ENCODE data around the gene PLCG2. TPM values are rescaled to one million over a fixed set of nuclear protein-coding genes. Genes with fewer than 3 reads are reported as not detected.

The PLCG2 gene
- total RNA-seq, 1 experiment from 2014 or later, result 14.4 TPM

GRCh38 chr16:81782236-81782635 lies 3.1 kb downstream of the PLCG2 start:
- H3K4me3 Mint-ChIP-seq (ENCODE audit: unreplicated experiment), result no peak overlapping the region
- intact Hi-C loops (cut with micrococcal nuclease; ENCODE audit: unreplicated experiment), result no loop called here
- Histone ChIP-seq H3K4me1 (peaks cover 12% of the 10 kb centered on the region), H3K27me3 (replicated peaks; ENCODE audit: control insufficient read depth, insufficient read depth, low read length) (0 out of 2 replicates have a peak, but pooled peaks cover 1% of the 10 kb centered on the region), H3K9me3 (no peaks in the 10 kb centered on the region), H3K36me3 (ENCODE audit: control insufficient read depth, insufficient read depth, low read length) (no peaks in the 10 kb centered on the region), H3K4me3 (ENCODE audit: low read depth, low read length) (no peak overlapping the region)
- H3K27me3 Mint-ChIP-seq (ENCODE audit: insufficient read depth, unreplicated experiment), result peaks cover 6% of the 10 kb centered on the region
- DNase-seq, result no peak
- BruUV-seq (replicated peaks), result no TSS peak
- ChIA-PET POLR2A (no interaction called here), CTCF (no interaction called here)
- peaks cover 21% of the 10 kb centered on the region for H3K4me1 Mint-ChIP-seq (ENCODE audit: low read depth, unreplicated experiment)
- H3K9me3 Mint-ChIP-seq (ENCODE audit: unreplicated experiment), result no peaks in the 10 kb centered on the region
- peaks cover 5% of the 10 kb centered on the region for H3K36me3 Mint-ChIP-seq (ENCODE audit: insufficient read depth, unreplicated experiment)
- H3K27ac Mint-ChIP-seq (ENCODE audit: unreplicated experiment), result no peak overlapping the region
- TF ChIP-seq CTCF (IDR thresholded peaks at IDR 0.05; ENCODE audit: insufficient read depth in 1 of 2, low read depth in 1 of 2, low read length in 1 of 2, severe bottlenecking in 1 of 2, unreplicated experiment in 1 of 2), result no peak

- ChIA-PET CTCF (no interaction called here), POLR2A (no interaction called here)
- no peaks in the 10 kb centered on the region for H3K9me3 ChIP-seq
- no peaks in the 10 kb centered on the region for H3K27me3 ChIP-seq (replicated peaks; ENCODE audit: control insufficient read depth, insufficient read depth, low read length)
- Mint-ChIP-seq H3K27me3 (ENCODE audit: insufficient read depth, unreplicated experiment) (peaks cover 6% of the 10 kb centered on the region), H3K36me3 (ENCODE audit: insufficient read depth, unreplicated experiment) (peaks cover 5% of the 10 kb centered on the region), H3K27ac (ENCODE audit: unreplicated experiment) (no peak overlapping the region), H3K4me3 (ENCODE audit: unreplicated experiment) (no peak overlapping the region), H3K4me1 (ENCODE audit: low read depth, unreplicated experiment) (peaks cover 16% of the 10 kb centered on the region), H3K9me3 (ENCODE audit: unreplicated experiment) (no peaks in the 10 kb centered on the region)
- intact Hi-C loops (cut with micrococcal nuclease; ENCODE audit: unreplicated experiment), result no loop called here
- H3K36me3 ChIP-seq (ENCODE audit: control insufficient read depth, insufficient read depth, low read length), result no peaks in the 10 kb centered on the region
- no peak overlapping the region for H3K4me3 ChIP-seq (ENCODE audit: low read depth, low read length)
- no peak for DNase-seq
- H3K4me1 ChIP-seq, result peaks cover 9% of the 10 kb centered on the region
- no TSS peak for BruUV-seq (replicated peaks)
- no peak for TF ChIP-seq CTCF (IDR thresholded peaks at IDR 0.05; ENCODE audit: insufficient read depth in 1 of 2, low read depth in 1 of 2, low read length in 1 of 2, severe bottlenecking in 1 of 2, unreplicated experiment in 1 of 2)
Measured at GRCh38 chr16:81784072-81784795, 5.1 kb downstream of the PLCG2 start.

- peaks cover 10% of the 10 kb centered on the region for H3K4me1 Mint-ChIP-seq (ENCODE audit: low read depth, unreplicated experiment)
- ChIA-PET POLR2A (no interaction called here), CTCF (no interaction called here)
- no TSS peak for BruUV-seq (replicated peaks)
- H3K36me3 Mint-ChIP-seq (ENCODE audit: insufficient read depth, unreplicated experiment), result peaks cover 5% of the 10 kb centered on the region
- DNase-seq, result no peak
- H3K9me3 Mint-ChIP-seq (ENCODE audit: unreplicated experiment), result no peaks in the 10 kb centered on the region
- Histone ChIP-seq H3K27me3 (replicated peaks; ENCODE audit: control insufficient read depth, insufficient read depth, low read length) (no peaks in the 10 kb centered on the region), H3K9me3 (no peaks in the 10 kb centered on the region), H3K4me3 (ENCODE audit: low read depth, low read length) (no peak overlapping the region), H3K4me1 (peaks cover 9% of the 10 kb centered on the region), H3K36me3 (ENCODE audit: control insufficient read depth, insufficient read depth, low read length) (no peaks in the 10 kb centered on the region)
- intact Hi-C loops (cut with micrococcal nuclease; ENCODE audit: unreplicated experiment), result no loop called here
- no peak overlapping the region for H3K27ac Mint-ChIP-seq (ENCODE audit: unreplicated experiment)
- H3K4me3 Mint-ChIP-seq (ENCODE audit: unreplicated experiment), result no peak overlapping the region
- no peak for TF ChIP-seq CTCF (IDR thresholded peaks at IDR 0.05; ENCODE audit: insufficient read depth in 1 of 2, low read depth in 1 of 2, low read length in 1 of 2, severe bottlenecking in 1 of 2, unreplicated experiment in 1 of 2)
- no peaks in the 10 kb centered on the region for H3K27me3 Mint-ChIP-seq (ENCODE audit: insufficient read depth, unreplicated experiment)
Measured at GRCh38 chr16:81785138-81785924, 6.2 kb downstream of the PLCG2 start.

Measured in Caco-2 (cell line).